ENCODE data around the gene KRTCAP3. TPM values are rescaled to one million over a fixed set of nuclear protein-coding genes. Genes with fewer than 3 reads are reported as not detected.

Gene KRTCAP3
- total RNA-seq, 1 experiment from 2014 or later, result not detected

Small RNAs within 50 kb of the gene (small RNA-seq; reads per million reads assigned to genes)
- 0 reads per million in 2 experiments for gene RNU6-986P

Other genes with a start within 250 kb of the KRTCAP3 start
- gene ATRAID, start 230.3 kb upstream of the KRTCAP3 start, total RNA-seq (2014; rRNA removed; shearing (Covaris generic)), result 372 and 405 TPM in 2 replicates
- gene SLC5A6, start 230.1 kb upstream of the KRTCAP3 start, total RNA-seq (2014; rRNA removed; shearing (Covaris generic)), result 87.1 and 89.2 TPM in 2 replicates
- 37.0 and 38.3 TPM in 2 replicates for gene CAD, start 225.0 kb upstream of the KRTCAP3 start, total RNA-seq (2014; rRNA removed; shearing (Covaris generic))
- 0.24 and 1.2 TPM in 2 replicates for gene SLC30A3, start 179.3 kb upstream of the KRTCAP3 start, total RNA-seq (2014; rRNA removed; shearing (Covaris generic))
- not detected in 2 replicates for gene DNAJC5G, start 166.9 kb upstream of the KRTCAP3 start, total RNA-seq (2014; rRNA removed; shearing (Covaris generic))
- gene TRIM54, start 160.0 kb upstream of the KRTCAP3 start, total RNA-seq (2014; rRNA removed; shearing (Covaris generic)), result not detected in 2 replicates
- 2.3 and 6.0 TPM in 2 replicates for gene UCN, start 133.9 kb upstream of the KRTCAP3 start, total RNA-seq (2014; rRNA removed; shearing (Covaris generic))
- 268 and 286 TPM in 2 replicates for gene MPV17, start 119.3 kb upstream of the KRTCAP3 start, total RNA-seq (2014; rRNA removed; shearing (Covaris generic))
- gene GTF3C2, start 85.6 kb upstream of the KRTCAP3 start, total RNA-seq (2014; rRNA removed; shearing (Covaris generic)), result 99.9 and 100.0 TPM in 2 replicates
- gene EIF2B4, start 72.0 kb upstream of the KRTCAP3 start, total RNA-seq (2014; rRNA removed; shearing (Covaris generic)), result 32.8 and 36.9 TPM in 2 replicates
- gene SNX17, start 71.8 kb upstream of the KRTCAP3 start, total RNA-seq (2014; rRNA removed; shearing (Covaris generic)), result 229 and 234 TPM in 2 replicates
- gene ZNF513, start 61.6 kb upstream of the KRTCAP3 start, total RNA-seq (2014; rRNA removed; shearing (Covaris generic)), result 9.3 and 10.1 TPM in 2 replicates
- gene PPM1G, start 32.8 kb upstream of the KRTCAP3 start, total RNA-seq (2014; rRNA removed; shearing (Covaris generic)), result 111 and 116 TPM in 2 replicates
- 66.0 and 66.8 TPM in 2 replicates for gene NRBP1, start 13.8 kb upstream of the KRTCAP3 start, total RNA-seq (2014; rRNA removed; shearing (Covaris generic))
- gene IFT172, start 47.4 kb downstream of the KRTCAP3 start, total RNA-seq (2014; rRNA removed; shearing (Covaris generic)), result 17.1 and 23.4 TPM in 2 replicates
- gene FNDC4, start 52.8 kb downstream of the KRTCAP3 start, total RNA-seq (2014; rRNA removed; shearing (Covaris generic)), result 1.2 and 1.5 TPM in 2 replicates
- not detected in 2 replicates for gene GCKR, start 54.5 kb downstream of the KRTCAP3 start, total RNA-seq (2014; rRNA removed; shearing (Covaris generic))
- gene ZNF512, start 140.7 kb downstream of the KRTCAP3 start, total RNA-seq (2014; rRNA removed; shearing (Covaris generic)), result 6.2 and 7.3 TPM in 2 replicates
- 10.9 and 14.1 TPM in 2 replicates for gene CCDC121, start 186.6 kb downstream of the KRTCAP3 start, total RNA-seq (2014; rRNA removed; shearing (Covaris generic))
- gene GPN1, start 186.7 kb downstream of the KRTCAP3 start, total RNA-seq (2014; rRNA removed; shearing (Covaris generic)), result 39.8 and 40.5 TPM in 2 replicates
- 49.4 and 54.7 TPM in 2 replicates for gene SUPT7L, start 221.2 kb downstream of the KRTCAP3 start, total RNA-seq (2014; rRNA removed; shearing (Covaris generic))
- gene SLC4A1AP, start 221.5 kb downstream of the KRTCAP3 start, total RNA-seq (2014; rRNA removed; shearing (Covaris generic)), result 36.6 and 39.8 TPM in 2 replicates

Data from SK-MEL-5 (cell line).